Measurements from ENCODE around the gene ASB13.
"Not testable (repeated sequence)": the region's sequence is repeated elsewhere in the genome, so short reads cannot be mapped to it uniquely, and the experiment has no call there.

Gene ASB13

GRCh38 chr10:5625992-5626777 lies 40.2 kb downstream of the ASB13 start:
- peaks cover 16% of the 10 kb centered on the region for H3K27me3 Mint-ChIP-seq
- no peak overlapping the region for H3K4me3 Mint-ChIP-seq
- no peaks in the 10 kb centered on the region for H3K9me3 Mint-ChIP-seq
- DNase-seq (no peak), ATAC-seq (no peak)
- H3K27ac Mint-ChIP-seq, result no peak overlapping the region
- H3K4me1 Mint-ChIP-seq, result peaks cover 28% of the 10 kb centered on the region

- DNase-seq, result no peak
- H3K27me3 Mint-ChIP-seq, result peaks cover 16% of the 10 kb centered on the region
- H3K27ac Mint-ChIP-seq, result no peak overlapping the region
- no peaks in the 10 kb centered on the region for H3K9me3 Mint-ChIP-seq
- no peak overlapping the region for H3K4me3 Mint-ChIP-seq
- peaks cover 25% of the 10 kb centered on the region for H3K4me1 Mint-ChIP-seq
- ATAC-seq, result no peak
These were observed 41.7 kb downstream of the ASB13 start for GRCh38 chr10:5624701-5625100.

GRCh38 chr10:5623081-5623748 lies 43.2 kb downstream of the ASB13 start:
- H3K9me3 Mint-ChIP-seq, result no peaks in the 10 kb centered on the region
- H3K4me1 Mint-ChIP-seq, result peaks cover 12% of the 10 kb centered on the region
- ATAC-seq, result peak; percentile 93
- no peak overlapping the region for H3K27ac Mint-ChIP-seq
- peak; percentile 78 to 83 for DNase-seq
- H3K27me3 Mint-ChIP-seq, result peaks cover 7% of the 10 kb centered on the region
- no peak overlapping the region for H3K4me3 Mint-ChIP-seq

GRCh38 chr10:5622186-5622960 lies 44.0 kb downstream of the ASB13 start:
- Mint-ChIP-seq H3K27ac (no peak overlapping the region), H3K9me3 (no peaks in the 10 kb centered on the region), H3K4me3 (no peak overlapping the region), H3K27me3 (no peaks in the 10 kb centered on the region), H3K4me1 (peaks cover 6% of the 10 kb centered on the region)
- ATAC-seq (no peak), DNase-seq (no peak)

- not testable (repeated sequence) for H3K4me3 Mint-ChIP-seq, H3K27me3 Mint-ChIP-seq, H3K4me1 Mint-ChIP-seq, ATAC-seq, H3K27ac Mint-ChIP-seq, DNase-seq, H3K9me3 Mint-ChIP-seq
These were observed 45.0 kb downstream of the ASB13 start for GRCh38 chr10:5621371-5621770.

- no peak for ATAC-seq
- H3K4me3 Mint-ChIP-seq, result no peak overlapping the region
- no peak for DNase-seq
- H3K4me1 Mint-ChIP-seq, result peaks cover 6% of the 10 kb centered on the region
- H3K27me3 Mint-ChIP-seq, result no peaks in the 10 kb centered on the region
- H3K27ac Mint-ChIP-seq, result no peak overlapping the region
- no peaks in the 10 kb centered on the region for H3K9me3 Mint-ChIP-seq
These were observed 45.4 kb downstream of the ASB13 start for GRCh38 chr10:5620966-5621365.

- H3K4me1 Mint-ChIP-seq, result peaks cover 6% of the 10 kb centered on the region
- H3K27me3 Mint-ChIP-seq, result no peaks in the 10 kb centered on the region
- H3K4me3 Mint-ChIP-seq, result no peak overlapping the region
- H3K27ac Mint-ChIP-seq, result no peak overlapping the region
- no peak for DNase-seq
- ATAC-seq, result no peak
- no peaks in the 10 kb centered on the region for H3K9me3 Mint-ChIP-seq
These were observed 46.1 kb downstream of the ASB13 start for GRCh38 chr10:5620223-5620721.

GRCh38 chr10:5619362-5620211 lies 46.8 kb downstream of the ASB13 start:
- Mint-ChIP-seq H3K4me1 (peaks cover 6% of the 10 kb centered on the region), H3K27me3 (no peaks in the 10 kb centered on the region), H3K9me3 (no peaks in the 10 kb centered on the region), H3K27ac (peak overlapping the region in 1 of 2 donors; percentile 69), H3K4me3 (no peak overlapping the region)
- no peak for DNase-seq
- no peak for ATAC-seq

GRCh38 chr10:5618829-5619228 lies 47.6 kb downstream of the ASB13 start:
- Mint-ChIP-seq H3K9me3 (no peaks in the 10 kb centered on the region), H3K27ac (peak overlapping the region in 1 of 2 donors; percentile 1), H3K27me3 (no peaks in the 10 kb centered on the region), H3K4me3 (no peak overlapping the region), H3K4me1 (peaks cover 6% of the 10 kb centered on the region)
- no peak for ATAC-seq
- DNase-seq, result no peak

GRCh38 chr10:5618042-5618441 lies 48.4 kb downstream of the ASB13 start:
- Mint-ChIP-seq H3K27ac (no peak overlapping the region), H3K27me3 (no peaks in the 10 kb centered on the region), H3K4me1 (peaks cover 2% of the 10 kb centered on the region), H3K9me3 (no peaks in the 10 kb centered on the region), H3K4me3 (no peak overlapping the region)
- DNase-seq (no peak), ATAC-seq (no peak)

- no peaks in the 10 kb centered on the region for H3K27me3 Mint-ChIP-seq
- no peak overlapping the region for H3K4me3 Mint-ChIP-seq
- H3K4me1 Mint-ChIP-seq, result no peaks in the 10 kb centered on the region
- H3K27ac Mint-ChIP-seq, result no peak overlapping the region
- H3K9me3 Mint-ChIP-seq, result no peaks in the 10 kb centered on the region
- no peak for DNase-seq
- no peak for ATAC-seq
These were observed 48.9 kb downstream of the ASB13 start for GRCh38 chr10:5617521-5617920.

GRCh38 chr10:5616836-5617235 lies 49.6 kb downstream of the ASB13 start:
- no peak overlapping the region for H3K27ac Mint-ChIP-seq
- ATAC-seq, result no peak
- no peak for DNase-seq
- H3K4me1 Mint-ChIP-seq, result no peaks in the 10 kb centered on the region
- no peaks in the 10 kb centered on the region for H3K9me3 Mint-ChIP-seq
- no peaks in the 10 kb centered on the region for H3K27me3 Mint-ChIP-seq
- H3K4me3 Mint-ChIP-seq, result no peak overlapping the region

- no peaks in the 10 kb centered on the region for H3K27me3 Mint-ChIP-seq
- DNase-seq (no peak), ATAC-seq (no peak)
- H3K9me3 Mint-ChIP-seq, result no peaks in the 10 kb centered on the region
- H3K27ac Mint-ChIP-seq, result peak overlapping the region in 1 of 2 donors; percentile 31
- H3K4me1 Mint-ChIP-seq, result no peaks in the 10 kb centered on the region
- H3K4me3 Mint-ChIP-seq, result no peak overlapping the region
These were observed 50.3 kb downstream of the ASB13 start for GRCh38 chr10:5616046-5616445.

GRCh38 chr10:5615316-5615715 lies 51.1 kb downstream of the ASB13 start:
- no peaks in the 10 kb centered on the region for H3K9me3 Mint-ChIP-seq
- no peak overlapping the region for H3K4me3 Mint-ChIP-seq
- H3K27me3 Mint-ChIP-seq, result no peaks in the 10 kb centered on the region
- no peak overlapping the region for H3K27ac Mint-ChIP-seq
- DNase-seq, result no peak
- no peaks in the 10 kb centered on the region for H3K4me1 Mint-ChIP-seq
- no peak for ATAC-seq

GRCh38 chr10:5614155-5614721 lies 52.2 kb downstream of the ASB13 start:
- no peak overlapping the region for H3K4me3 Mint-ChIP-seq
- no peaks in the 10 kb centered on the region for H3K4me1 Mint-ChIP-seq
- no peaks in the 10 kb centered on the region for H3K9me3 Mint-ChIP-seq
- no peak for DNase-seq
- no peak for ATAC-seq
- peaks cover 5% of the 10 kb centered on the region for H3K27me3 Mint-ChIP-seq
- H3K27ac Mint-ChIP-seq, result no peak overlapping the region

Data from stimulated activated naive CD8-positive, alpha-beta T cell treated with anti-CD3 and anti-CD28 coated beads, Interleukin-15, amount 100 ng/mL, for 72 hours (primary cell).